Stimulated activated naive CD8-positive, alpha-beta T cell treated with anti-CD3 and anti-CD28 coated beads, Interleukin-15, amount 100 ng/mL, for 72 hours (primary cell): ENCODE data around the gene CARHSP1.

Source experiments
- ATAC-seq: fragments of 150-1000 bp; cut with Tn5 transposase; 2 replicates; pipeline ENCODE4 v1.10.0; 2021; ENCODE audit warnings: mild to moderate bottlenecking, moderate library complexity
- DNase-seq, 2 donors: peaks; one replicate each; pipeline ENCODE4 v3.0.0; 2021 to 2022
- H3K27ac Mint-ChIP-seq, 2 donors: one replicate each; pipeline ENCODE4 v1.8.0; 2022; ENCODE audit warnings: mild to moderate bottlenecking in 2 of 2, mixed read lengths in 2 of 2, moderate library complexity in 2 of 2
- H3K27me3 Mint-ChIP-seq: one replicate; pipeline ENCODE4 v1.8.0; 2022; ENCODE audit warnings: mixed read lengths
- H3K4me1 Mint-ChIP-seq: one replicate; pipeline ENCODE4 v1.8.0; 2022; ENCODE audit warnings: mild to moderate bottlenecking, mixed read lengths
- H3K4me3 Mint-ChIP-seq, 2 donors: one replicate each; pipeline ENCODE4 v1.8.0; 2022; ENCODE audit warnings: mild to moderate bottlenecking in 2 of 2, mixed read lengths in 2 of 2, moderate library complexity in 1 of 2
- H3K9me3 Mint-ChIP-seq, 2 donors: one replicate each; pipeline ENCODE4 v1.8.0; 2022; ENCODE audit warnings: mixed read lengths in 2 of 2

Gene CARHSP1

GRCh38 chr16:8900343-8900742 lies 31.5 kb upstream of the CARHSP1 start:
- H3K9me3 Mint-ChIP-seq: no peaks in the 10 kb centered on the region
- H3K4me1 Mint-ChIP-seq: no peaks in the 10 kb centered on the region
- no peak overlapping the region for H3K4me3 Mint-ChIP-seq
- no peaks in the 10 kb centered on the region for H3K27me3 Mint-ChIP-seq
- DNase-seq (no peak), ATAC-seq (no peak)
- H3K27ac Mint-ChIP-seq: no peak overlapping the region

DNA sequence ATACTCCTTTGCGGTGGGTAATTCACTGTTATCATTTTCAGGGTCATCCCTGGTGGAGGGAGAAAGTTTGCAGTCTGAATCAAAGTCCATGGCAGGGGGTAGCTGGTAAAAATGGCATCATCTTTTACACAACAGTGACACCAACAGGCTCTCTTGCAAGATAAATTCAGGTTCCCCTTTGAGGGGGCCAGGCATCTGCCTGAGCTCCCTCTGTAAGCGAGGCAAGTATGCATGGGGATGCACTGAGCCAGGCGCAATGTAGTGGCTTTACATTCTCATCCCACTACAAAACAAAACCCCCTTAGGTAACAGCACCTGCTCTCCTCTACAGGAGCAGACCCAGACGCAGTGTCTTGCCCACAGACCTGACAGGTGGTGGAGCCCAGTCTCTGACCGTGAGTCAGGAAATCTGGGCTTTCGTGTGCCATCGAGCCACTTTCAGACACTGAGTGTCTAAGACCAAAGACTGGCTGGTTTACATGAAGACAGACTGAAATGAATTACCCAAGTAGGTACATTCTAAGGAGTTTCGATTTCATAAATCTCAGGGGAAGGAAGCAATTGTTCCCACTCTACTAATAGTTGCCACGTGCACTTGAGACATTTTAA lies 31.0 kb upstream of the CARHSP1 start:
- Mint-ChIP-seq H3K27me3 (no peaks in the 10 kb centered on the region), H3K27ac (peak overlapping the region in 1 of 2 donors; percentile 34), H3K4me3 (no peak overlapping the region), H3K4me1 (no peaks in the 10 kb centered on the region), H3K9me3 (no peaks in the 10 kb centered on the region)
- no peak for DNase-seq
- no peak for ATAC-seq

GRCh38 chr16:8898660-8899318 lies 30.0 kb upstream of the CARHSP1 start:
- Mint-ChIP-seq H3K27me3 (no peaks in the 10 kb centered on the region), H3K27ac (peak overlapping the region in 1 of 2 donors; percentile 74), H3K9me3 (no peaks in the 10 kb centered on the region), H3K4me3 (no peak overlapping the region), H3K4me1 (no peaks in the 10 kb centered on the region)
- ATAC-seq (no peak), DNase-seq (no peak)

- Mint-ChIP-seq H3K4me1 (peaks cover 6% of the 10 kb centered on the region), H3K4me3 (no peak overlapping the region), H3K9me3 (no peaks in the 10 kb centered on the region), H3K27me3 (no peaks in the 10 kb centered on the region), H3K27ac (peak overlapping the region in 1 of 2 donors; percentile 90)
- DNase-seq (no peak), ATAC-seq (no peak)
Observed at GRCh38 chr16:8894736-8895334, 26.0 kb upstream of the CARHSP1 start.

- Mint-ChIP-seq H3K4me1 (peaks cover 6% of the 10 kb centered on the region), H3K27me3 (no peaks in the 10 kb centered on the region), H3K9me3 (no peaks in the 10 kb centered on the region), H3K4me3 (no peak overlapping the region), H3K27ac (peak overlapping the region in 1 of 2 donors; percentile 90)
- DNase-seq (no peak), ATAC-seq (no peak)
Observed at GRCh38 chr16:8893976-8894690, 25.3 kb upstream of the CARHSP1 start.

- no peak overlapping the region for H3K27ac Mint-ChIP-seq
- DNase-seq: no peak
- ATAC-seq: no peak
Observed at GRCh38 chr16:8893426-8893825, 24.6 kb upstream of the CARHSP1 start.

GRCh38 chr16:8892101-8892575 lies 23.3 kb upstream of the CARHSP1 start:
- Mint-ChIP-seq H3K27ac (peak overlapping the region in 1 of 2 donors; percentile 89), H3K27me3 (no peaks in the 10 kb centered on the region), H3K4me1 (peaks cover 6% of the 10 kb centered on the region), H3K4me3 (no peak overlapping the region), H3K9me3 (no peaks in the 10 kb centered on the region)
- DNase-seq (no peak), ATAC-seq (no peak)

More at GRCh38 chr16:8893426-8893825, 24.6 kb upstream of the CARHSP1 start:
- Mint-ChIP-seq H3K4me3 (no peak overlapping the region), H3K27me3 (no peaks in the 10 kb centered on the region), H3K4me1 (peaks cover 6% of the 10 kb centered on the region), H3K9me3 (no peaks in the 10 kb centered on the region)

GRCh38 chr16:8890549-8890921 lies 21.7 kb upstream of the CARHSP1 start:
- H3K27ac Mint-ChIP-seq: peak overlapping the region in 1 of 2 donors; percentile 83

DNA sequence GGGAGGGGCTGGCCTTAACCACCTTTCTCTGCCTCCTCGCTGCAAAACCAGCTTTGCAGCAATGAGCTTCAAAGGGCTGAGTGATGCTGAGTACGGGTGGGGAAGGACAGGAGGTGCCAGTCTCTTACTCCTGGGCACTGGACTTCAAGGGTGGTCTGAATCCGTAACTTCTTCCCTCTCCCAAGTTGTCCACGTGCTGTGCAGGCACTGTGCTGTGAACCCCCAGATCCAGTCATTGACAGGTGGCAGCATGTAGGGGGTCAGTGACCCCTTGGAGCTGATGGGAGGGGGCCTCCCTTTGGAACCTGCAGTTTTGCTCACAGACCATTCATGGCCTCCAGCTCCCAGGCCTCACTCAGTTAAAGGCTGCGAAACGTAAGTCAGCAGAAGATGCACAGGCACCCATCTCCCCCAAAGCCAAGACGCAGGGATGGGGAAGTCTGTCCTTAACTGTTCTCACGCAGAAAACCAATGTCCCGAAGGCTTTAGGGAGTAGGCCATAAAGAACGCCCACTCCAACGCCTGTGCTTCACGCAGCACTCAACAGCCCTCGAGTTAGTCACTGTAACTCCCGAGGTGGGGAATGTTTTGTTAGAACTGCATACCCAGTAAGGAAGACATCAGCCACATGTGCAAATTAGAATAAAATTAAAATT lies 21.2 kb upstream of the CARHSP1 start:
- no peak for ATAC-seq
- H3K4me1 Mint-ChIP-seq: peaks cover 21% of the 10 kb centered on the region
- no peak overlapping the region for H3K27ac Mint-ChIP-seq
- H3K27me3 Mint-ChIP-seq: peaks cover 15% of the 10 kb centered on the region
- no peak overlapping the region for H3K4me3 Mint-ChIP-seq
- no peak for DNase-seq
- H3K9me3 Mint-ChIP-seq: no peaks in the 10 kb centered on the region

More at GRCh38 chr16:8890549-8890921, 21.7 kb upstream of the CARHSP1 start:
- peaks cover 10% of the 10 kb centered on the region for H3K27me3 Mint-ChIP-seq
- ATAC-seq: no peak
- no peak overlapping the region for H3K4me3 Mint-ChIP-seq
- no peaks in the 10 kb centered on the region for H3K9me3 Mint-ChIP-seq
- H3K4me1 Mint-ChIP-seq: peaks cover 16% of the 10 kb centered on the region
- no peak for DNase-seq

DNA sequence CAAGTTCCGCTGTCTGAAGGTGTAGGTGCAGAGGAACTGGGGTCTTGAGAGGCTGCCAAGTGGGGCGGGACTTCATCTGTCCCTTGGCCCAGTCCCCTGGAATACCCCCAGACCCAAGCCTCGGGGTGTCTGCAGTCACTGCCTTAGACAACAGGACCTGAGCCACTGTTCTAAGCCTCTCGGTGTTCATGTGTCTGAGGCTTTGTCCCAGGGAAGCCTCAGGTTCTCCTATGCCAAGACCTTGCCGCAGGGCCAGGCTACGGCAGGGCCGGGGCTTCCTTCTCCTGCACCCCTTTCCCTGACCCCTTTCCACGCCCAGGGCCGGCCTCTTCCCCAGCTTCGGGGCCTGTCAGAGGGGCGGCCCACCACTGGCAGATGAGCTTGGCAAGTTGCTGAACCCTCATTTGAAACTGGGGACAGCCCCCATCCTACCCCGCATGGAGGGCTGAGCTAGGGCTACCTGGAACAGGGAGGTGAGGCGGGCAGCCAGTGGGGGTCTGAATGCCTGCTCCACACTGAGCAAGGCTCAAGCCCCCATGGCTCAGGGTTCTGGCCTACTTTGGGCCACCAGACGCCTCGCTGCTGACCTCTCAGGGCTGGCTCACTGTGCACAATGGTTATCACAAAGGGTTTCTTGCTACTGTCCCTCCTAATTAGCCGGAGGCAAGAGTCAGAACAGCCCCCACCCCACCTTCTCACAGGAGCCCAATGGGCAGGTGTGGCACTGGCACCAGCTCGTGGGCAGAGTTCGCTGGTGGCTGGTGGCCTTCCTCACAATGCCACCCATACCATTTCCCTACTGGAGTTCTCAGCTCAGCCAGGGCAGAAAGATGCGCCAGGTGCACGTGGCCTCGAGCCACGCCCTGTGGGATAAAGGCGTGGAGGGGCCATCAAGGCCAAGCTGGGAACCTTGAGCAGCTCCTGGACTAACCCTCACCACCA lies 20.4 kb upstream of the CARHSP1 start:
- peak; percentile 10 for ATAC-seq
- H3K27me3 Mint-ChIP-seq: peaks cover 17% of the 10 kb centered on the region
- no peak overlapping the region for H3K4me3 Mint-ChIP-seq
- peaks cover 24% of the 10 kb centered on the region for H3K4me1 Mint-ChIP-seq
- DNase-seq: no peak
- no peaks in the 10 kb centered on the region for H3K9me3 Mint-ChIP-seq
- H3K27ac Mint-ChIP-seq: peak overlapping the region in 1 of 2 donors; percentile 74

DNA sequence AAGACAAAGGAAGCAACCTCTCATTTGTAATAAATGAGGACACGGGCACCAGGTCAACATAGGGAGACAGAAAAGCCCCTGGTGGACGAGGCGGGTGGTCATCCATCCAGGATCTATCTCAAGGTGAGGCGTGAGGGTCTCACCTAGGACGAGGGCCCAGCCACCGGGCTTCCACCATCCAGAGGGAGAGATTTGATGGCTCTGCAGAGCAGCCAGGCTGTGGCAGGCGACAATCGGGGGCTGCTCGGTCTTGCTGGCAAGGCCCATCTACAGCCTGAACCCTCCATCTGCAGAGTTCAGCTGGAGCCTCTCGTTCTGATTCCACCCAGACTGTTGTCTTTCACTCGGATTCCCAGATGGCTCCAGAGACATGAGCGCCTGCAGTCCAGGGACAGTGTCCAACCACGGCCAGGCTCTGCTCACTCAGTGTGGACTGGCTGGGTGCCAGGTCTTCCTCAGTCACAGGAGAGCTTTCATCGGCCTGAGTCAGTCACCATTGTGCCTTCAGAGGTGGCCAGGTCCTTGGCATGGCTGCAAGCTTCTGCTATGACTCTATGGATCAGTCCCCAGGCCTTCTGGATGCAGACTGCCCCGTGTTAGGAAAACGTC lies 19.2 kb upstream of the CARHSP1 start:
- H3K4me3 Mint-ChIP-seq: no peak overlapping the region
- H3K27ac Mint-ChIP-seq: peak overlapping the region in 1 of 2 donors; percentile 70
- DNase-seq (no peak), ATAC-seq (no peak)
- H3K27me3 Mint-ChIP-seq: peaks cover 17% of the 10 kb centered on the region
- H3K9me3 Mint-ChIP-seq: no peaks in the 10 kb centered on the region
- H3K4me1 Mint-ChIP-seq: peaks cover 24% of the 10 kb centered on the region

DNA sequence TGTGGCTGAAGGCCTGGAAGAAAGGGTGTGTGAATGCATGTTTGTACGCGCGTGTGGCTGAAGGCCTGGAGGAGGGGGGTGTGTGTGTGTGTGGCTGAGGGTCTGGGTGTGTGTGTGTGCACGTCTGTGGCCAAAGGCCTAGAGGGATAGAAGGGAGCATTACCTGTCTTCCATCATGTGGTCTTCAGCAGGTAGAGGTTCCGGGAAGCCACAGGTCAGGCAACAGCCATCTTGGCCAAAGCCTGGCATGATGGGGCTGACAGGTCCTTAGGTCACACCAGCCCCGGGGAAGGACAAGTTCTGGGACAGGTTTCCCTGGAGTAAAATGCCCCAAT lies 18.6 kb upstream of the CARHSP1 start:
- H3K4me1 Mint-ChIP-seq: peaks cover 24% of the 10 kb centered on the region
- DNase-seq (no peak), ATAC-seq (no peak)
- peak overlapping the region in 1 of 2 donors; percentile 84 for H3K27ac Mint-ChIP-seq
- no peak overlapping the region for H3K4me3 Mint-ChIP-seq
- no peaks in the 10 kb centered on the region for H3K9me3 Mint-ChIP-seq
- H3K27me3 Mint-ChIP-seq: peaks cover 17% of the 10 kb centered on the region

GRCh38 chr16:8886593-8887430 lies 18.0 kb upstream of the CARHSP1 start:
- ATAC-seq (peak; percentile 4), DNase-seq (no peak)
- H3K9me3 Mint-ChIP-seq: no peaks in the 10 kb centered on the region
- peak overlapping the region in 1 of 2 donors; percentile 84 for H3K27ac Mint-ChIP-seq
- H3K4me3 Mint-ChIP-seq: no peak overlapping the region
- H3K4me1 Mint-ChIP-seq: peaks cover 22% of the 10 kb centered on the region
- H3K27me3 Mint-ChIP-seq: peaks cover 17% of the 10 kb centered on the region
